IPS DF 19.7 (cell line): ENCODE measurements around the gene AFF2.
"Not testable (repeated sequence)": the region's sequence is repeated elsewhere in the genome, so short reads cannot be mapped to it uniquely, and the experiment has no call there.

Experiments
- DNase-seq: peaks from one replicate; pipeline ENCODE4 v3.0.0-alpha.2; 2013; ENCODE audit warnings: low read depth, low spot score

Gene AFF2

DNA sequence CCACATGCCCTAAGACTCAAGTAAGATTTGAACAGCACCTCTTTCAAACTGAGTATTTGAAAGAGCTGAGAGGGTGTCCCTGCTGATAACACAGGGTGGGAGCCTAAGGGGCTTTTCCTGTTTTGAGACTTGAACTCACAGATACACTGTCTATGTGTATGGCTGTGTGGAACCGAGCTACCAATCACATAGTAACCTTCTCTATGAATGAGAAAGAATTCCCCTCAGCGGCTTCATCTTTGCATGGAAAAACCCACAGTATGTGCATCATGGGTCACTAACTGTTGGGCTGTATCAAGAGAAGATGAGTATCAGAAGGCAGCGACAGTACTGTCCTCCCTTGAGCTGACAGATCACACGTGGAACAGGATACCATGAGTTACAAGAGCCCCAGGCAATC is 336.3 kb downstream of the AFF2 start:
- DNase-seq: no peak

DNA sequence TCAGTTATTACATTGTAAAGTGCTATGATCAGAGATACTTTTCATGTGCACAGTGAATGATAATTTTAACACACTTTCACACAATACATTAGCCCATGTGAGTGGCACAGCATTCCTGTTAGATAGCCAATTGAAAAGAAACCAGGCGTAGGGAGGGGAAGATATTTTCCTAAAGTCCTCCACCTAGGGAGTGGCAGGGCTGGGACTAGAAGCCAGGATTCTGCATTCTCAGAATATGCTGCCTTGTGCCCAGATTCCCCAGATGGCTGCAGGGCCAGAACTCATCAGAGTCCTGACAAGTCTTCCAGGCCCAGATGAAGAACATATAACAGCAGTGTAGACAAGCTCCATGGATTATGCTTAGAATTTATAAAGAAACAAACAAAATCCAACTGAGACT is 350.2 kb downstream of the AFF2 start:
- no peak for DNase-seq

GRCh38 chrX:148854306-148854705 is 353.9 kb downstream of the AFF2 start:
- DNase-seq: no peak

DNA sequence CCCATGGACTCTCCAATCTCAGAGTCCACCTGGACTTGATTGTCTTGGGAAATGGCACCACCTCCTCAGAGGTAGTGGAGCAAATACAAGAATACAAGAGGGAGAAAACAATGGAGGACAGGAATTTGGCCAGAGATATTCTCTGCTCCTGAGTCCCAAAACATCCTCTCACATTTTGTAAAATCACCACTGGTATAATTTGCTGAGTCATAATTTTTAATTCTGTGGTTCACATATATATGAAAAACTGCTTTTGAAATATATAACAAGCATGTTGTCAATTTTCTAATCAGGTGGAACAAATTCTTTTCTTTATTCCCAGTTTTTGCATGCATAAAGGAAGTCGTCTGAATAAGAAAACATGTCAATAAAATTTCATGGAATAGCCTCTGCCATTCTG is 356.1 kb downstream of the AFF2 start:
- no peak for DNase-seq

GRCh38 chrX:148865277-148866210 is 365.1 kb downstream of the AFF2 start:
- no peak for DNase-seq

- DNase-seq: no peak
Observed at GRCh38 chrX:148867596-148867995, 367.2 kb downstream of the AFF2 start.

GRCh38 chrX:148871422-148872160 is 371.2 kb downstream of the AFF2 start:
- no peak for DNase-seq

- no peak for DNase-seq
Observed at GRCh38 chrX:148872161-148872535, 371.7 kb downstream of the AFF2 start.

GRCh38 chrX:148872881-148873280 is 372.5 kb downstream of the AFF2 start:
- DNase-seq: no peak

- DNase-seq: no peak
Observed at GRCh38 chrX:148874636-148875246, 374.3 kb downstream of the AFF2 start.

DNA sequence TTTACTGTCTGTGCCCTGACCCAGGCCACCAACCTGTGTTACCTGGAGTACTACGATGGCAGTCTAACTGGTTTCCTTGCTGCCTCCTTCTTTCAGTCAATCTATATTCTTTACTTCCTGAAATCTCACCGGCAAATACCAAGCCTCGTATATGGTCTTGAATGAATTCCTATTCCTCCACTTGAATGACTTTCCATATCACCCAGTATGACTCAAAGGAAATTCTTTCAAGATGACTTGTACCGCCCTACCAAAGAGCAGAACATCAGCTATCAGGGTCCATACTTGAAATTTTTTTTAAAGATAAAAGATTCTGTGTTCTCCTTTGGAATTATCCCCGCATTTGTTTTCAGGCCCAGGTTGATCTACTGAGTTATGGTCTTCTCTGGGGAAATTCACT is 378.0 kb downstream of the AFF2 start:
- no peak for DNase-seq

DNA sequence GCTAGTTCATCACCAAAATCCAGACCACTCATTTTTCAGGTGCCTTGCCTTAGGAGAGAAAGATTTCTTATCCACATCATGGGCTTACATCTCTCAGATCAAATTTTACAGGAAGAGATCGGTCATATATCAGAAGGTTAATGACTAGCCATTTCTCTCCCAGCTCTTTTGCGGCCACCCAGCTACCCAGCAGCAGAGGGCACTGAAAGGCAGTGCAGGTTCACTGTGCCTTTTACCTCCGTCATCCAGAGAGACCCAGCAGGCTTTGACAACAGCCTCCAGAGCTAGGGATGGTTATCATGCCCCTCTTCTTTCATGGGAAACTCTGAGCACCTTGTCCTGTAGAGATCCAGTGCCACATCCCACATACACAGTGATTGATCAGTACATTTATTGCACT is 384.8 kb downstream of the AFF2 start:
- DNase-seq: no peak

DNA sequence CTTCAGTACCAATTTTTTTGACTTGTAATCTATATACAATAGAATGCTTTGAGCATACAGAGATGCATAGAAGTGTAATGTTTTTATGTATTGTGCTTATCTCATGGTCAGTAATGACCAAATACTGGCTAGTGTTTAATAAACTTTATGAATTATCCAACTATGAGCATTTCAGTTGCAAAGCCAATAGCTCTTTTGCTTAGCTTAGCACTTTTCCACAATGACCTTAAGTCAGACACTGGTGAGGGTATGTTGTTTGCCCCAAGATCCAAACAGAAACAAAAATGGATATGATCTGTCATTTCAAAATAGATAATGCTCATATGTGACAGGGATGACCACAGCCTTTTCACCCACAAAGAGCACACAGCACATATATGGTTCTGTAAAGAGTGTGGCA is 393.0 kb downstream of the AFF2 start:
- DNase-seq: no peak

GRCh38 chrX:148902581-148902980 is 402.2 kb downstream of the AFF2 start:
- DNase-seq: no peak

GRCh38 chrX:148903176-148903575 is 402.8 kb downstream of the AFF2 start:
- DNase-seq: no peak

DNA sequence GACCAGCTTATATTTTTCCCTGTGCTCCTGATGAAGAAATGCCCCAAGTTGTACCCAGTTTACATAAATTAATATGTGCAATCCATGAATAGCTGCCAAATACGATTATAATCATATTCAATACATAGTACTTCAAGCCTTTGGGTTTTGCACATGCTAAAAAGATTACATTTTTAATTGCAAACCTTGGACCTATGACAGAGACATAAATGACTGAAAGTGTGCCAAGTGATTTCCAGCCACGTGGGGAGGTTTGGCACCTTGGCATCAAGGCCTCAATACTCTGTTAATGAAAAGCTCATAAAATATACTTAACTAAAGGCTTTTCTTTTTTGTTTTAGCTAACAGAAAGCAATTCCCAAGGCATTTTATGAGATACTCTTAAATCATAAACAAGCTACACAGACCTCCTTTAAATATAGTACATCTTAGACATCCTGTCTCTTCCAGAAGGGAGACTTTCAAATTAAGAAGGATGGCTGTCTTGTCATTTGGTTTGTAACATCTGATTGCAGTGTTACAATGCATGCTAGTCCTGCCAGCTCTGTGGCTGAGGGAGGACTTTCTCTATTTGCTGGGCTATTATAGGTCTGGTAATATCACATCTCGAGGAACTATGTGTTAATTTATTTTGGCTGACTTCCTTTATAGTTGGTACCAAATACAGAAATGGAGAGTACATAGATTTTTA is 404.1 kb downstream of the AFF2 start:
- DNase-seq: no peak

- no peak for DNase-seq
Observed at GRCh38 chrX:148905400-148905799, 405.0 kb downstream of the AFF2 start.

DNA sequence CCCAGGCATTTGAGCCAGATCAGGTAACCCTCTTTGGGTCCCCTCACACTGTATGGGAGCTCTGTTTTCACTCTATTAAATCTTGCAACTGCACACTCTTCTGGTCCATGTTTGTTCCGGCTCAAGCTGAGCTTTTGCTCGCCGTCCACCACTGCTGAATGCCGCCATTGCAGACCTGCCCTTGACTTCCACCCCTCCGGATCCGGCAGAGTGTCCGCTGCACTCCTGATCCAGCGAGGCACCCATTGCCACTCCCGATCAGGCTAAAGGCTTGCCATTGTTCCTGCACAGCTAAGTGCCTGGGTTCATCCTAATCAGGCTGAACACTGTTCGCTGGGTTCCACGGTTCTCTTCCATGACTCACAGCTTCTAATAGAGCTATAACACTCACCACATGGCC is 406.2 kb downstream of the AFF2 start:
- not testable (repeated sequence) for DNase-seq

DNA sequence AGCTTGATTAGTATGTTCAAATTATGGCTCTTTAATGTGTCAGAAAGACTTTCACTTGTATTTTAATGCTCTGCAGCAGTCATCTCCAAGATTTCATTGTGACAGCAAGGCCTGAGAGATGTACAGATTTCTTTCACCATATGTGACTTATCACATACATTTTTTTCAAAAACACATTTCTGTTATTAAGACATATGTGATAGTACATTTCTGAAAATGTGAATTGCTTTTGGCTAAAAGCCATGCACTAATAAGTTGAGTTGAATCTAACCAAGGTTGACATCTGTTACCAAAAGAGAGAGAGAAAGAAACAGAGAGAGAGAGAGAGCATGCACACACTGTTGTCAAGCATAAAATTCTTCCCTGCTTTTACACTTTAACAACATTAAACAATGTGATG is 409.3 kb downstream of the AFF2 start:
- no peak for DNase-seq

- no peak for DNase-seq
Observed at GRCh38 chrX:148913971-148914370, 413.6 kb downstream of the AFF2 start.

GRCh38 chrX:148914783-148915182 is 414.4 kb downstream of the AFF2 start:
- DNase-seq: no peak

- DNase-seq: no peak
Observed at GRCh38 chrX:148915474-148915873, 415.1 kb downstream of the AFF2 start.
